H1 (cell line): ENCODE measurements around the gene BRCA2. TPM values are rescaled to one million over a fixed set of nuclear protein-coding genes. Genes with fewer than 3 reads are reported as not detected.

ENCODE experiments used
- USF2 ChIP-seq: IDR thresholded peaks from 2 replicates; pipeline ENCODE4 v1.6.1; 2011; ENCODE audit warnings: low read length, improper control_type of control experiment
- polyA plus RNA-seq, 7 experiments: library from polyadenylated mRNA; depleted of rRNA in 3 of 7; stranded (reverse) in 5 of 7; unstranded in 2 of 7; fragments of >200 nt in 5 of 7; fragments of 200-250 nt in 2 of 7; gene quantifications; 1 replicate in 5 of 7; 2 replicates in 1 of 7; 4 replicates in 1 of 7; pipeline versions ENCODE4 v1.2.1 to v1.2.3, GENCODE V29; 2011 to 2013; ENCODE audit warnings: missing spikeins in 2 of 7, mixed read lengths in 2 of 7
- total RNA-seq: library from RNA; stranded (reverse); fragmentation: NEBNext Ultra II Directional; extraction: Animal tissue kit (Norgen Biotek cat#: 25700); gene quantifications from 2 replicates; pipeline ENCODE4 v1.2.1, GENCODE V29; 2021

BRCA2 gene
- total and polyA plus RNA-seq, 2 of the 8 experiments (the other 6 are each of a cell fraction or from before 2014, with no cell fraction given) = 4.2 to 24.9 TPM

GRCh38 chr13:32428581-32429432 lies 113.5 kb downstream of the BRCA2 start (continued):
- no peak for TF ChIP-seq USF2
- TF ChIP-seq, all 59 proteins: peak for 0
